Brain microvascular endothelial cell (primary cell): Measurements from ENCODE around the gene GSK3B.

Source experiments
- DNase-seq: peaks from one replicate; pipeline ENCODE4 v3.0.0-alpha.2; 2020
- H3K27ac ChIP-seq: fragments of 250-450 bp; sonication (Bioruptor Pico); 2 replicates; pipeline ENCODE4 v1.5.1; 2020; ENCODE audit warnings: mild to moderate bottlenecking, moderate library complexity
- H3K27me3 ChIP-seq: fragments of 250-450 bp; sonication (Bioruptor Pico); replicated peaks from 2 replicates; pipeline ENCODE4 v1.5.1; 2020; ENCODE audit warnings: mild to moderate bottlenecking
- H3K36me3 ChIP-seq: fragments of 250-450 bp; sonication (Bioruptor Pico); replicated peaks from 2 replicates; pipeline ENCODE4 v1.5.1; 2020; ENCODE audit warnings: mild to moderate bottlenecking
- H3K4me3 ChIP-seq: 2 replicates; pipeline ENCODE4 v1.5.1; 2011; ENCODE audit warnings: low read depth, mild to moderate bottlenecking, control low read depth, low read length, moderate library complexity
- in situ Hi-C: cut with HindIII; loops from 2 replicates; pipeline ENCODE4 v1.10.0; 2017; ENCODE audit warnings: low sequenced_read_pairs, low pct_ligation_motif_present
- TF ChIP-seq, protein P1 (sequence below): IDR thresholded peaks from 2 replicates; pipeline ENCODE4 v1.5.1; 2011; ENCODE audit warnings: low read depth, mild to moderate bottlenecking, moderate library complexity, low read length, control low read depth, inconsistent platforms; ENCODE audit errors: missing control alignments

GSK3B gene

DNA sequence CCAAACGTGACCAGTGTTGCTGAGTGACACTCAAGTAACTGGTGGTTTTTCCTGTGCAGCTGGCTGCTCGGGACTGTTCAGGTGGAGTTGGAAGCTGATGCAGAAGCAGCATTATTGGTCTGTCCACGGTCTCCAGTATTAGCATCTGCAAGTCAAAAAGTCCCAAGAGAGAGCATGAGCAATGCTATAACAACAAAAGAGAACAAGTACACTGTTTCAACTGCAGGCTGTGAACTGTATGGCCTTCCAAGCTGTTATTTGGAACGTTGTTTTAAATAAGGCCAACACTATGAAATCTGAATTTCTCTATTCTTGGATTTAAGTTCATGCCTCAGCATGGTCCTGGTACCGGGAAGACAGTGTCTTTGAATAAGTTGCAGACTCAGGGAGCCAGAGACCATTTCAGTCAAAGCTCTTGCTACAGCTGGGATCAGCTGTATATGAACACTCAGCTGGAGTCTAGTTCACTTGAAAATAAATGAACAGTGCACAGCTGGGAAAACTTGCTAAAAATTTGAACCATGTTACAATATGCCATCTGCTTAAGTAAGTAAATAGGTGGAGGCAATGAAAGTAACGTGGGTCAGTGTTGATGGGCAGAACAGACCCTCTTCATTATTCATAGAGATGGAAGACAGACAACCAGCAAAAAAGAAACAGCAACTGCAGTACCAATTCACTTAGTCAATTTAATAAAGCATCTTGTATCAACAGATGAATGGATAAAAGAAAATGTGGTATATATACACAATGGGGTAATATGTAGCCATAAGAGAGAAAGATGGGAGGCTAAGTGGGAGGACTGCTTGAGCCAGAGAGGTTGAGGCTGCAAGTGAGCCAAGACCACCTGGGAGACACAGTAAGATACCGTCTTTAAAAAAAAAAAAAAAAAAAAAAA is 267.3 kb downstream of the GSK3B start:
- H3K27ac ChIP-seq = no peak overlapping the region
- H3K27me3 ChIP-seq = no peaks in the 10 kb centered on the region
- no peak overlapping the region for H3K4me3 ChIP-seq
- TF ChIP-seq, protein P1, sequence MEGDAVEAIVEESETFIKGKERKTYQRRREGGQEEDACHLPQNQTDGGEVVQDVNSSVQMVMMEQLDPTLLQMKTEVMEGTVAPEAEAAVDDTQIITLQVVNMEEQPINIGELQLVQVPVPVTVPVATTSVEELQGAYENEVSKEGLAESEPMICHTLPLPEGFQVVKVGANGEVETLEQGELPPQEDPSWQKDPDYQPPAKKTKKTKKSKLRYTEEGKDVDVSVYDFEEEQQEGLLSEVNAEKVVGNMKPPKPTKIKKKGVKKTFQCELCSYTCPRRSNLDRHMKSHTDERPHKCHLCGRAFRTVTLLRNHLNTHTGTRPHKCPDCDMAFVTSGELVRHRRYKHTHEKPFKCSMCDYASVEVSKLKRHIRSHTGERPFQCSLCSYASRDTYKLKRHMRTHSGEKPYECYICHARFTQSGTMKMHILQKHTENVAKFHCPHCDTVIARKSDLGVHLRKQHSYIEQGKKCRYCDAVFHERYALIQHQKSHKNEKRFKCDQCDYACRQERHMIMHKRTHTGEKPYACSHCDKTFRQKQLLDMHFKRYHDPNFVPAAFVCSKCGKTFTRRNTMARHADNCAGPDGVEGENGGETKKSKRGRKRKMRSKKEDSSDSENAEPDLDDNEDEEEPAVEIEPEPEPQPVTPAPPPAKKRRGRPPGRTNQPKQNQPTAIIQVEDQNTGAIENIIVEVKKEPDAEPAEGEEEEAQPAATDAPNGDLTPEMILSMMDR = no peak
- peak; percentile 21 for DNase-seq
- H3K36me3 ChIP-seq = no peaks in the 10 kb centered on the region
- in situ Hi-C loops = no loop called here

- in situ Hi-C loops = no loop called here
- DNase-seq = no peak
- TF ChIP-seq, protein P1 = no peak
- H3K27ac ChIP-seq = no peak overlapping the region
- no peaks in the 10 kb centered on the region for H3K27me3 ChIP-seq
- no peaks in the 10 kb centered on the region for H3K36me3 ChIP-seq
- H3K4me3 ChIP-seq = no peak overlapping the region
These were observed 268.4 kb downstream of the GSK3B start for GRCh38 chr3:119825820-119826219.

DNA sequence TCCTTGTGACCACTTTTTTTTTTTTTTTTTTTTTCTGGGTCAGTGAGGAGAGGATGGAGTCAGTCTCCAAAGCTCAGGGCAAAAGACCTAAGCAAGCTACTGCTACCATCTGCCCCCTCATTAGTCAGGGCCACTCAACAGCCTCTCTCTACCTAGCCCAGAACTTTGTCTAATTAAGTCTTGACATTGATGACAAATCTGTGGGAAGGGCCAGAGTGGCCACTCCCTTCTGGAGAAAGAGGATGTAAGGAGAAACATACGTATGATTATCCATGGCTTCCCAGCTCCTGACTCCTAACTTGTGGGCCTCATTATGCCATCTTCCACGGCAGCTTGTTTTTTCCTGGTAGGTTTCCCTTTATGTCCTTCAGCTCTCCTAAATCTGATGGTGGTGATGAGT is 274.4 kb downstream of the GSK3B start:
- in situ Hi-C loops = no loop called here
- H3K4me3 ChIP-seq = no peak overlapping the region
- H3K27ac ChIP-seq = no peak overlapping the region
- DNase-seq = no peak
- no peaks in the 10 kb centered on the region for H3K27me3 ChIP-seq
- H3K36me3 ChIP-seq = no peaks in the 10 kb centered on the region
- TF ChIP-seq, protein P1 = no peak

DNA sequence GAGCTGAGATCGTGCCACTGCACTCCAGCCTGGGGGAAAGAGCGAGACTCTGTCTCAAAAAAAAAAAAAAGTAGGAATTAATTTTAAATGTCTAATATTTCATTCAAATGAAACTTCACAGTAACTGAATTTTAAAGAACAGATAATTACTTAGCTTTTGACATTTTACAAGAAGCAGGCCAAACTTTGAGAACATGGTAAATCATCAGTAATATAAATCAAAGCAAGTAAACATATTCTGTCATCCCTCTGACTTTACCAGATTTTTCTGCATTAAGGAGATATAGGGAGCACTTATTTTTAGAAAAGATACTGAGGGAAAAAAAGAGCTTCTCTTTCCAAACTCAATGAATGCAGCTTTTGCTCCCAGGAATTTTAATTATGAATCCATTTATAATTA is 275.3 kb downstream of the GSK3B start:
- no peaks in the 10 kb centered on the region for H3K36me3 ChIP-seq
- H3K27me3 ChIP-seq = no peaks in the 10 kb centered on the region
- no peak for DNase-seq
- TF ChIP-seq, protein P1 = no peak
- no peak overlapping the region for H3K27ac ChIP-seq
- H3K4me3 ChIP-seq = no peak overlapping the region
- in situ Hi-C loops = no loop called here

GRCh38 chr3:119817583-119818363 is 276.5 kb downstream of the GSK3B start:
- Histone ChIP-seq H3K27ac (no peak overlapping the region), H3K4me3 (no peak overlapping the region), H3K27me3 (no peaks in the 10 kb centered on the region), H3K36me3 (no peaks in the 10 kb centered on the region)
- TF ChIP-seq, protein P1 = no peak
- no peak for DNase-seq
- in situ Hi-C loops = no loop called here
